KMS-11 (cell line): Measurements from ENCODE around the gene CHRM2.

Source experiments
- H2AFZ ChIP-seq: fragments of 200-600 bp; sonication (generic); 2 replicates; pipeline ENCODE4 v1.6.1; 2016; ENCODE audit warnings: antibody characterized with exemption, mixed run types, low read depth
- H3K27ac ChIP-seq: fragments of 200-600 bp; sonication (generic); 2 replicates; pipeline ENCODE4 v1.6.1; 2016; ENCODE audit warnings: mild to moderate bottlenecking, mixed run types
- H3K27me3 ChIP-seq: fragments of 200-600 bp; sonication (generic); 2 replicates; pipeline ENCODE4 v1.6.1; 2017; ENCODE audit warnings: mild to moderate bottlenecking, low read depth, mixed run types, moderate library complexity; ENCODE audit not compliant: insufficient read depth
- H3K36me3 ChIP-seq: fragments of 200-600 bp; sonication (generic); 2 replicates; pipeline ENCODE4 v1.6.1; 2017; ENCODE audit warnings: mild to moderate bottlenecking, mixed run types; ENCODE audit not compliant: insufficient read depth
- H3K4me1 ChIP-seq: fragments of 200-600 bp; sonication (generic); 2 replicates; pipeline ENCODE4 v1.6.1; 2016; ENCODE audit warnings: mild to moderate bottlenecking, low read depth, mixed run types; ENCODE audit not compliant: poor library complexity, severe bottlenecking
- H3K4me2 ChIP-seq: fragments of 200-600 bp; sonication (generic); 2 replicates; pipeline ENCODE4 v1.7.0; 2016; ENCODE audit warnings: mild to moderate bottlenecking, mixed run types
- H3K4me3 ChIP-seq: fragments of 200-600 bp; sonication (generic); IDR thresholded peaks from 2 replicates; pipeline ENCODE4 v1.6.1; 2017; ENCODE audit warnings: low read depth, low read length, mixed read lengths; ENCODE audit not compliant: insufficient read depth
- H3K79me2 ChIP-seq: fragments of 200-600 bp; sonication (generic); 2 replicates; pipeline ENCODE4 v1.6.1; 2016; ENCODE audit warnings: low read depth, mixed run types; ENCODE audit not compliant: insufficient read depth
- H3K9ac ChIP-seq: fragments of 200-600 bp; sonication (generic); 2 replicates; pipeline ENCODE4 v1.6.1; 2016; ENCODE audit warnings: mild to moderate bottlenecking, mixed run types
- H4K20me1 ChIP-seq: fragments of 200-600 bp; sonication (generic); 2 replicates; pipeline ENCODE4 v1.6.1; 2016; ENCODE audit warnings: mild to moderate bottlenecking, mixed run types; ENCODE audit not compliant: insufficient read depth
- CTCF ChIP-seq: fragments of 200-600 bp; sonication (generic); conservative IDR thresholded peaks from 2 replicates; pipeline ENCODE4 v1.6.1; 2017; ENCODE audit warnings: low read depth, mild to moderate bottlenecking, antibody characterized with exemption, low read length, moderate library complexity, mixed read lengths

CHRM2 gene

DNA sequence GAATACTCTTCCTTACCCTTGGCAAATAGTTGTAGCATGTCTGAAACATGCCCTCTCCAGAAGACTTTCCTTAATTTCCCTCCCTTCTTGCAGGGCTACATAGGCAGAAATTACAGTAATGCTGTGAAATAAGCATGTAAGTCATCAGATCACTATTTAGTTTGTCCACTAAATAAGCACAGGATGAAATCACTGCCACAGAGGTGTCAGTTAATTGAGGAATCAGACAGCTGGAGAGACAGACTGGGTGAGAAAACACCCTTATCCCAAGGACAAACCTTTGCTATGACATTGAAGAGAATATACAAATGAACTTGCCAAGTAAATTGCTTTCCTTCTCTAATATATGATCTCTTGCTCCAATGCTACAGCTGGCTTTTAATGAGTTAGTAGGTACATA is 129.3 kb downstream of the CHRM2 start:
- Histone ChIP-seq H3K27me3 (no peaks in the 10 kb centered on the region), H2AFZ (no peak overlapping the region), H4K20me1 (no peaks in the 10 kb centered on the region), H3K79me2 (no peaks in the 10 kb centered on the region), H3K27ac (no peak overlapping the region), H3K9ac (no peak overlapping the region), H3K4me2 (no peak overlapping the region), H3K4me1 (no peaks in the 10 kb centered on the region), H3K4me3 (no peak overlapping the region), H3K36me3 (no peaks in the 10 kb centered on the region)
- no peak for TF ChIP-seq CTCF

DNA sequence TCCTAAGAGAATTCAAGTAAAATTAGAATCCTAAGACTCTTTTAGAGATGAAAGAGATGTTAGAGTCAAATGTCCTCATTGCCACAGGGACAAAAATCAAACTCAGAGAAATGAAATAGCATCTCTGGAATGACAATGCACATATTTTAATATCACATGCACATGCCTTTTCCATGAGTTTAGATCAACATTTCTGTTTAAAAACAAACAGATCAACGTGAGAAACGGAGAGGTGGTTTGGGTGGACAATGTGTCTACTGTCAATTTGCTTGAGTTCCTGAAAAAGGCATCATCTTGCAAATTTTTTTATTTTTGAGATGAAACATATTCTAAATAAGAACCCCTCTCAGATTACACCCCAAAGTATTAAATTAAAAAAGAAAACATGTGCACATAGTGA is 130.0 kb downstream of the CHRM2 start:
- H3K4me3 ChIP-seq: no peak overlapping the region
- no peaks in the 10 kb centered on the region for H3K4me1 ChIP-seq
- H3K9ac ChIP-seq: no peak overlapping the region
- H3K79me2 ChIP-seq: no peaks in the 10 kb centered on the region
- no peaks in the 10 kb centered on the region for H3K27me3 ChIP-seq
- no peak for TF ChIP-seq CTCF
- H3K4me2 ChIP-seq: no peak overlapping the region
- H3K27ac ChIP-seq: no peak overlapping the region
- no peak overlapping the region for H2AFZ ChIP-seq
- no peaks in the 10 kb centered on the region for H3K36me3 ChIP-seq
- no peaks in the 10 kb centered on the region for H4K20me1 ChIP-seq

GRCh38 chr7:137000621-137001020 is 132.2 kb downstream of the CHRM2 start:
- Histone ChIP-seq H3K9ac (no peak overlapping the region), H3K79me2 (no peaks in the 10 kb centered on the region), H3K27me3 (no peaks in the 10 kb centered on the region), H3K36me3 (no peaks in the 10 kb centered on the region), H3K4me3 (no peak overlapping the region), H3K4me1 (no peaks in the 10 kb centered on the region), H4K20me1 (no peaks in the 10 kb centered on the region), H3K4me2 (no peak overlapping the region), H3K27ac (no peak overlapping the region), H2AFZ (no peak overlapping the region)
- no peak for TF ChIP-seq CTCF

DNA sequence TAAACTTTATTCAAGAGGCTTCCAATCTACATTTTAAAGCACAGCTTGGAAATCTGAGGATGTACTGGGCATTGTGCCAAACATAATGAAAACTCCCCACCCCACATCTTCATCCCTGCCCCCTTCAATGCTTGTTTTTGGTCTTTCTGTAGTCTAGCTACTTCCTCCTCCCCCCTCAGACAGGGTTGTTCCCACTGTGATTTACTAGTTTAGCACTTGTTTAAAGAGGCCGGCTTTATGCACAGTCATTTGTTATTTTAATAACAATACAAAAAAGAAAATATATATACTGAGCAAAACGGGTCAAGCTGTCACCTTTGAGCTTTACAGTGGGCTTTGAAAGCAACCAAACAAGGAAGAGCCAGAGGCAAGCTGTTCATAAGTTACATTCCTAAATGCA is 132.6 kb downstream of the CHRM2 start:
- Histone ChIP-seq H3K9ac (no peak overlapping the region), H3K4me3 (no peak overlapping the region), H3K27me3 (no peaks in the 10 kb centered on the region), H3K79me2 (no peaks in the 10 kb centered on the region), H3K36me3 (no peaks in the 10 kb centered on the region), H4K20me1 (no peaks in the 10 kb centered on the region), H2AFZ (no peak overlapping the region), H3K4me2 (no peak overlapping the region), H3K4me1 (no peaks in the 10 kb centered on the region), H3K27ac (no peak overlapping the region)
- no peak for TF ChIP-seq CTCF

- no peak for TF ChIP-seq CTCF
These were observed 133.0 kb downstream of the CHRM2 start for GRCh38 chr7:137001478-137001877.

More at GRCh38 chr7:137001478-137001877, 133.0 kb downstream of the CHRM2 start:
- Histone ChIP-seq H3K9ac (no peak overlapping the region), H3K27me3 (no peaks in the 10 kb centered on the region), H3K4me3 (no peak overlapping the region), H3K79me2 (no peaks in the 10 kb centered on the region), H2AFZ (no peak overlapping the region), H4K20me1 (no peaks in the 10 kb centered on the region), H3K27ac (no peak overlapping the region), H3K4me1 (no peaks in the 10 kb centered on the region), H3K4me2 (no peak overlapping the region), H3K36me3 (no peaks in the 10 kb centered on the region)
